GM21515 (cell line): Measurements from ENCODE around the gene FLNB.

Experiments
- ATAC-seq: cut with Tn5 transposase; IDR thresholded peaks from one replicate; pipeline ENCODE4 v1.9.1; 2021; ENCODE audit not compliant: unreplicated experiment

FLNB gene

DNA sequence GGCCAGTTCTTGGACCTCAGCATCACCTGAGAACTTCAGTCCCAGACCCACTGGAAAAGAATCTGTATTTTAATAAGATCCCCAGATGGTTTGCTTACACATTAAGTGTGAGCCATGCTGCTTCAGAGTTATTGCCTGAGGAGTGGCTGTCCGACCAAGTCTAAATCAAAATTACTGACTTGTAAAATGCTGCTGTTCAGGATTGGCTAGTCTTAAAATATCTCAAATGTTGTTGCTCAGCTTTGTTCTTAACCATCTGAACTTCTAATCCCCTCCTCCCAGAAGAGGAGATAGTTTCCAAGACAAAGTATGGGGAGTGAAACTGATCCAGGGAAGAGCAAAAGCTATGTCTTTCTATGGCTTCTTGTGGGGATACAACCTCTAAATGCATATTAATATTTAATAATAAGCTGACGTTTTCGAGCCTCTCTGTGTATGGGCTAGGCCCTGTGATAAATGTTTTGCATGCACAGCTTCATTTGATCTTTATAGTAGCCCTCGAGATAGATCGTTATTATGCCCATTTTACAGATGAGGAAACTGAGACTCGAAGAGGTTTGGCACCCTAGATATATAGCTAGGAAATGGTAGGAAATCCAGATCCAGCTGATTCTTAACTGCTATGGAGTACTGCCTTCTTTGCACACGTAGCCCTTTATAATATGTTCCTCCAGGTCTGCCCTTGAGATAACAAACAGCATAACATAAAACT lies 150.4 kb downstream of the FLNB start:
- no peak for ATAC-seq

DNA sequence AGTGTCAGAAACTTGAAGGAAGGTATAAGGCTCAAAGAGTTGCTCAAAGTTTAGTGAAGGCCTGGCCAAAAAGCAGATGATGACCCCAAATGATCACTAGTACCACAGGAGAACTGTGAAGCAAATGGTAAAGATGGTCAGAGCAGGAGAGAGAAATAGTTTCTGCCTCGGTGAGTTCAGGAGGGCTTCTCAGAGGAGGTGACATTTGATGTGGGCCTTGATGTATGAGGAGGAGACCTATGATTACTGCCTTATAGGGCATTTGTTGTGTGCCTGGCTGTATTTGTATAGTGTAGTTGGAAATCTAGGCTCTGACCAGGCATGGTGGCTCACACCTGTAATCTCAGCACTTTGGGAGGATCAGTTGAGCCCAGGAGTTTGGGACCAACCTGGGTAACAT lies 152.2 kb downstream of the FLNB start:
- ATAC-seq = no peak

DNA sequence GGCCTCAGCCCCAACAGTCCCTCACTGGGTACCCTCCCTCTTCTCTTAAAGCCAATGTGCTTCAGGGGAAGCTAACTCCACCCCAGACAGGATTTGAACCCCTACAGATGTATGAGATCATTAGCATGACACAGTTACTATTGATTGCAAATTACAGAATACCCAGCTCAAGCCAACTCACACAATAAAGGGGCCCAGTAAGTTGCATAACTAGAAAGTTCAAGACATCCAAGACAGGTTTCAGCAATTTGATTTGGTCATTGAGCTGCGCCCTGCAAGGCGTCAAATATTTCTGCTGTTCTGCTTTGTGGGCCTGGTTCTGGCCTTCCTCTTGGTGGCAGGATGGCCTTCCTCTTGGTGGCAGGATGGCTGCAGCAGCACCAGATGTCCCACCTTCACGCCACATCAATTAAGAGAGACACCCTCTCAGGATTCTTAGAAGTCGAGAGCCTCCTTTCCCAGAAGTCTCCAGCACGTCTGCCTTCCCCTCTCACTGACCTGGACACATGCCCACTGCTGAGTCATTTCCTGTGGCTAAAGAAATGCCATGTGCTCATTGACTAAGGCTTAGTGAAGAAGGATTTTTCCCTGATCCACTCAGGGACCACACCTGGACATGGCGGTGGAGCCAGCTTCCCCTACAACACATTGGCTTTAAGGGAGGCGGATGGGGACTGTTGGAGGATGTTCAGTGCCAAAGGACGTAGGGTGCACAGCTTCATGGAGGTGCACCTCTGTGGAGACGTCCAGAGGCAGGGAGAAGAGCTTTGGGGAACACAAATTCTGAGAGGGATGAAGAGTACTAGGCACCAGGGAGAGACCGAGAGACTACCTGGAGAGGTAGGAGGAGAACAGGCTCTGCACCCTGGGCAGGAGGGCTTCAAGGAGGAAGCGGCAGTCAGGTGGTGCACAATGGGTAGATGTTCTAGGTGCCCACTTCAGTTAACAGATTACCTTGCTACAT lies 153.5 kb downstream of the FLNB start:
- ATAC-seq = no peak

DNA sequence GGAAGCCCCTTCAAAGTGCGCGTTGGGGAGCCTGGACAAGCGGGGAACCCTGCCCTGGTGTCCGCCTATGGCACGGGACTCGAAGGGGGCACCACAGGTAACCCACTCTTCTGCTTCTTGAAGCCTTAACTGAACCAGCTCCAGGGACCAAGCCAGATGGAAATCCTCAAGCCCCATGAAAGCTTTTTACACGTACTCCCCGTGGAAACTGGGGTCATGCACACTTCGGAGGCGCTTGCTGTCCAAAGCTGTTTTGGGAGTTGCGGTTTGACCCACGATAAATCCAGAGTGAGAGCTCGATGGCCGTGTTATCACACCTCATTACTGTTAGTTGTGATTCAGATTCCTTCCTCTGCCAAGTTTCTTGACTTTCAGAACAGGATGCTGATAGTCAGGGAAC lies 155.0 kb downstream of the FLNB start:
- no peak for ATAC-seq

DNA sequence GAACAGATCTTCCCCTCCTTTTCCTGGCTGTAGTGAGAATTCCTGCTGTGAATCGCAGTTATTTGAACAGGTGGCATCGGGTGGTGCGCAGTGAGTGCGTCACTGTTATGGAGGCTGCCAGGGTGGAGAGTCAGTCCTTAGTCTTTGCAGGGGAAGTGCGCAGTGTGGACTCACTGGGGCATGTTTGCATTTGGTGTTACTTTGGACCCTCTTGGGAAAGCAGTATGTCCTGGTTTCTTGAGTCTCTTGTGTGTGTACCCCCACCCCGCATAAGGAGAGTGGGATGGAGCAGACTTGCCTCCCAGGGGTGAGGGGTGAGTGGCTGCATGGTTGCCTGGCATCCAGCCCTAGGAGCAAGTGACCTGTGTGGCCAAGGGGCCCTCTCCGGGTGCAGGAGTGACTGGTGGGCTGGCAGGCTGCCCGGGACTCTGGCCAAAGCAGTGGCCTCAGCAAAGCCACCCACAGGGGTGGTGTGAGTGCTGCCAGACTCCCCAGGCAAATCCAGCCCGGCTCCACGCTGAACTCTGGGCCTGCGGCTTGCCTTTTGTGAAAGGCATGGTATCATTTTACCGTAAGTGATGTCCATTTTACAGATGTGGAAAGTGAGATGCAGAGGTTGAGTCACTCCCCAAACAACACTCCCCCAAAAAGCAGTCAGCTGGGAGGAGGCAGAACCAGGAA lies 156.1 kb downstream of the FLNB start:
- no peak for ATAC-seq

DNA sequence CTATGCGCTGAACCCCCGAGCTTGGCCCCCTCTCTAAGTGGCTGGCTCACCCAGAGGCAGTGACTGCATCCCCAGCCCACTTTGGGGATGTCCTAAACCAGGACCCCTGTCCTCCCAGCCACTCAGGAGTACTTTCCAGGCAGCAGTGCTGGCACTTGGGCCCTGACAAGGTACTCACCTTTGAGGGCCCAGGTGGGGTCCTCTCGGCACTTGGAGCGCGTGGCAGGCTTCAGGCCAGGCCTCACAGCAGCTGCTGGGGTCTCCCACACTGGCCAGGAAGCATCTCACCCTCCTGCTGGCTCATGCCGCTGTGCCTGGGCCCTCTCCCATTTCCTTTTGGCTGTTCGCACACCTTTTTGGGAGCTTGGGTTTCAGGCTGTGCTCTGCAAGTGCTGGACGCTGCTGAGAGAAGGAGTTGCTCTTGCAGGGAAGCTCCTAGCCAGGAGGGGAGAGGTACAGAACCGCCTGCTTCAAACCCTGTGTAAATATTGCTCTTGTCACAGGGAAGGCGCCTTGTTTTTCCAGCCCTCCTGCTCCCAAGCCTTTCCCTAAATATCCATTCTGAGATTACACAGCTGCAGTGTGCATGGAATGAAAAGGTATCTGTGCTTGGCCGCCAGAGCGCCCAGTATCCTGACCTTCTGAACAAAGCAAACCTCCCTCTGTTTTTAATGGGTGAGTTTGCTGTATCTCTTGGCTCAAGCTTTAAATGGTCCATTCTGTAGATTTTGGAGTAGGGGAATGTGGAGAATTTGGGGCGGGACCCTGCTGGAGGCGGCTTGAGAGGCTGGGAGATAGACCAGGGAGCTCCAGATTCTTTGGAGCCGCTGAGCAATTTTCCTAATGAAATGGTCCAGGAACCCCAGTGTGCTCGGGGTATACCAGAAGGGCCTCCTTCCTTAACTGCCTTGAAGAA lies 156.9 kb downstream of the FLNB start:
- no peak for ATAC-seq

DNA sequence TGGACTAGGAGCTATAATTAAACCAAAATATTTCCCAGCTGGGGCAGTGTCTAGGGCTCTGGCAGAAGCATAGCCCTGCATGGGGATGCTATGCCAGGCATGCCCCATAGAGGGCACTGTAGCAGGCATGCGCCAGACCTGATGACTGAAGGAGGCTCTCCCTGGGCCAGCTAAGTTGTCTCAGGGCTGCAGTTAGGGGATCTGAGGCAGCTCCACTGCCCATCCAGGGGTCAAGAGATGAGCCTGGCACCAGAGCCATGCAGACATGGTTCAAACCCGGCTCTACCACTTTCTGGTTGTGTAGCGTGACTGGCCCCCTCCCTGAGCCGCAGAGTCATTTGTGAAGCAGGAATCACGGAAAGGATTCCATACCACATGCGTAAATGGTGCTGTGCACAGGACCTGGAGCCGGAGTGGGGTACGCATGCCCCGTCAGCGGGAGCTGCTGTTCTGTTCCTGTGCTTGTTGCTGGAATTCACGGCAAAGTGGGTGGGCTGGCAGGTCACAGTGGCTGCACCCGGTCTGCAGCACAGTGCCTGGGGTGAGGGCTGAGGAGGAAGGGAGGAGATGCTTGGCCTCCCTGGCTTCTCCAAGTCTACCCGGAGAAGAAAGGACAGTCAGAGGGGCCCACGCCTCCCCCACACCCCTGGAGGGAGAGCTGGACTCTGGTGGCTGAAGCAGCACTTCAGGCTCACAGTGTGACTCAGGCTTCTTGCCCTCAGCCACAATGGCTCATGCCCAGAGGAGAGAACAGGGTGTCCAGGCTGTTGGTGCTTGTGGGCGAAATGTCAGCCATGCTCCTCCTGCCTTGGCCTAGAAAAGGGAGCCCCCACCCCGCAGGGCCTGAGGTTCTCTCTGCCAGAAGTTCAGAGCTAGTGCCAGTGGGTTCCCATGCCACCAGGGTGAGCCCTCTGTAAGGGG lies 159.5 kb downstream of the FLNB start:
- ATAC-seq = peak; percentile 84

DNA sequence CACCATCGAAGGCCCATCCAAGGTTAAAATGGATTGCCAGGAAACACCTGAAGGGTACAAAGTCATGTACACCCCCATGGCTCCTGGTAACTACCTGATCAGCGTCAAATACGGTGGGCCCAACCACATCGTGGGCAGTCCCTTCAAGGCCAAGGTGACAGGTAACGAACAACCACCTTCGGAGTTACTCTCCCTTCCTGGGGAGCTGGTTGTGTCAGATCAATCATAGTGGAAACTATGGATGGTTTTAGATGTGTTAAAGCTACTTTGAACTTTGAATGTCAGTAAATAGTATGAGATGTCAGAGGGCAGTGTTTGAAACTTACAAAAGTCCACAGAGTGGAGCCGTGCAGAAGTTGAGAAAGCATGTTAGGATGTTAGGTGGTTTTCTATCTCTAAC lies 160.3 kb downstream of the FLNB start:
- no peak for ATAC-seq

DNA sequence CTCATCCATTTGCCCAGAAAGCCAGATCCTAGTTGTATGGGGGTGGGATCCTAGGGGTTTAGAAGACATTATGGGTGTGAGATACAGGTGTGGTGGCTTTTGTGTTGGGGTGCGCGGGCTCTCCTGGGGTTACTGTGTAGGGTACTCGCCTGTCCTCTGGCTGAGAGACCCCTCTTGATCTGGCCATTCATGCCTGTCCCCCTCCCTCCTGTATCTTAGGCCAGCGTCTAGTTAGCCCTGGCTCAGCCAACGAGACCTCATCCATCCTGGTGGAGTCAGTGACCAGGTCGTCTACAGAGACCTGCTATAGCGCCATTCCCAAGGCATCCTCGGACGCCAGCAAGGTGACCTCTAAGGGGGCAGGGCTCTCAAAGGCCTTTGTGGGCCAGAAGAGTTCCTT lies 161.1 kb downstream of the FLNB start:
- ATAC-seq = no peak

DNA sequence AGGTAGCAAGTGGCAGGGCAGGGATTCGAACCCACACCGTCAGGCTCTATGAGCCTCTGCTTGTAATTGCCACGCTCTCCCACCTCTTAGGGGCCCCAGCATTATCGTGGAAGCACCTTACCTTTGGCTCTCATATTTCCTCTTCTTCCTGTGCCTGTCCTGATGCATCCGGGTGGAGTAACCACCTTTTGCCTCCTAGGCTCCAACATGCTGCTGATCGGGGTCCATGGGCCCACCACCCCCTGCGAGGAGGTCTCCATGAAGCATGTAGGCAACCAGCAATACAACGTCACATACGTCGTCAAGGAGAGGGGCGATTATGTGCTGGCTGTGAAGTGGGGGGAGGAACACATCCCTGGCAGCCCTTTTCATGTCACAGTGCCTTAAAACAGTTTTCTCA lies 162.2 kb downstream of the FLNB start:
- no peak for ATAC-seq

DNA sequence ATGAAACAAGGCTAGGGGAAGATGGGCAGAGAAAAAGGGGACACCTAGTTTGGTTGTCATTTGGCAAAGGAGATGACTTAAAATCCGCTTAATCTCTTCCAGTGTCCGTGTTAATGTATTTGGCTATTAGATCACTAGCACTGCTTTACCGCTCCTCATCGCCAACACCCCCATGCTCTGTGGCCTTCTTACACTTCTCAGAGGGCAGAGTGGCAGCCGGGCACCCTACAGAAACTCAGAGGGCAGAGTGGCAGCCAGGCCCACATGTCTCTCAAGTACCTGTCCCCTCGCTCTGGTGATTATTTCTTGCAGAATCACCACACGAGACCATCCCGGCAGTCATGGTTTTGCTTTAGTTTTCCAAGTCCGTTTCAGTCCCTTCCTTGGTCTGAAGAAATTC lies 162.9 kb downstream of the FLNB start:
- ATAC-seq = no peak

DNA sequence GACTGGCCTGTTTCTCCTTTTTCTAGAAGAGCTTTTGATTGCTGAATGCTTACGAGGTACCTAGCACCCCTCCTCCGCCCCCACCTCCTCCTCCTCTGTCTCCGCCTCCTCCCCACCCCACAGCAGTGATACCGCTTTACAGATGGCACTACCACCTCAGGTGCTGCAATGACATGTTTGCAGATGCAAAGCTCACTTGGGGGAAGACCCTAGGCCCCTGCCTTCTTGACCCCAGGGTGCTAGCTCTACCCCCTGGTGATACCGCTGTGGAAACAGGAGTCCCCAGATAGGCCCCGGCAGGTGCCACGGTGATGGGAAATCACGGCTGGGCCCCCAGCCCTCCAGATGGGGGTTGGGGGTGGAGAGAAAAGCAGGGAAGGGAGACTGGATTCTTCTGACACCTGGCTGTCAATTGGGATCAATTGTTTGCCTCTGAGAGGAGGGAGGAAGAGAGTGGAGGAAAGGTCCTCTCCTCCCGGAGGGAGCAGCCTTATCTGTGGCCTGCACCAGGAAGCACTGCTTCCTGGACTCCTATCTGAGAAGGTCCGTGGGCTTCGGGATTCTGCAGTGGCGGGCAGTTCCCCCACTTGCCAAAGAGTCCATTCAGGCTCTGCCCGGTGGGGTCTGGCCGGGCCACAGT lies 164.9 kb downstream of the FLNB start:
- no peak for ATAC-seq

DNA sequence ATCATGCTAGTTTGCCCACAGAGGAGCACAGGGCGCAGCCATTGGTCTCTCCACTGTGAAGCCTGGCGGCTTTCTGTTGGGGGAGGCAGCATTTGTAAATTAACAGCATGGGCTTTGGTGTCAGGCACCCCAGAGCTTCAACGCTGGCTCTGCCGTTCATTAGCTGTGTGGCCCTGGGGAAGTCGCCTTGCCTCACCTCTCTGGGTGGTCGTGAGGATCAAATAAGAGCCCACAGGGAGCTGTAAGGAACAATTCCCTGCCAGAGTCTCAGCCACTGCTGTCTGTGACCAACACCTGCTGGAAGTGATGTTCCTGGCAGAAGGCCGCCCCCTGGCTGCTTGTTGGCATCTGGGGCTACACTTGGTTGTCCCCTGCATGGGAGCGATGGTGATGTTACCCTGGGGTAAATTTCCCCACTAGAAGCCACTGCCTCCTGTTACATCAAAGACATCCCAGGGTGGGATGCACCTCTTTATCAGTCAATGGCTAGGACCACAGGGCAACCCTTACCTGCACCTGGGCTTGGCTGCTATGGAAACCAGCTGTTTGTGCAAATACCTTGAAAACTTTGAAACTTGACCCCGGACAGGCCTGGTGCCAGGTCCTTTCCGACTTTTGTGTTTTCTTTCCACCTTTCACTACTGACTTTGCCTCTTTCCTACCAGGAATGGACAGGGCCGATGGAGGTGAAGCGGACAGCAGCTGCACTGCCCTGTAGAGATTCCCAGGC lies 165.6 kb downstream of the FLNB start:
- ATAC-seq = no peak

DNA sequence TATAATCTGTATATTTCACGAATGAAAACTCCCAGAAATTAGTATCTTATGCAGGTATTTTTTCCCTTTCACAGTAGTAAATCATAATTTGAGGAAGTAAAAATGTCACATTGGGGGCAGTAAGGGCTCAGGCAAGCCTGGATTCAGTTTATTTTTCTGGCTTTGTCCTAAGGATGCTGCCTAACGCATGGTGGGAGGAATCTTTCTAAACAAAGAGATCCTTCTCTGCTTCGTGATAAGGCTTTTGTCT lies 166.9 kb downstream of the FLNB start:
- no peak for ATAC-seq

DNA sequence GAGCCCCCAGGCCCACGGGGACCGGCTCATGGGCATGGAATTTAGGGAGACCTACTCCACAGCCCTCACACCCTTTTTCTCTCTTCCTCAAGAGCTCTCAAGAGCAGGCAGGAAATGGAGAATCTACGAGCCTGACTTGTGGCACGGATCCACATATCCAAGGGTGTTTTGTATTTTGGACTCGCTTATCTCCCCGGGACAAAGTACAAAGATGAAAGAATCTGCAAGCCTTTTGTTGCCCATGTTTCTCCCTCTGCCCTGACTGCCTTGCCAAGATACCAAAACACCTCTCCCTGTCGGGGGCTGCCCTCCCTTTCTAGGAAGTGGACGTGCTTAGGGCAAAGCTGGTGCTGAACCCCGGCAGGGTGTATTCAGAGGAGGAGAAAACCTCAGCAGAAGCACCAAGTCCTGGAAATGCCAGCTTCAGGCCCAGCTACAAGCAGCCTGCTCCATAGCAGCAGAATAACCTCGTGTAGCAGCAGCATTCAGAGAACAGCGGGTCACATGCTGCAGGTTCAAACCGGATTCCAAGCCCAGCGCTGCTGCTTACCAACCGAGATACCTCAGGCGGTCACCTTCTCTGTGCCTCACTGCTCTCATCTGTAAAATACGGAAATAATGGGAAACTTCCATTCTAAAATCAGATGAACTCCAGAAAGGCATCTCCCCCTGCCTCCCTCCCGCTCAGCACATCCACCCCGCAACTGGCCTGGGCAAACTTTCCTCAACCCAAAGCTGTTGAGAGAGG lies 167.4 kb downstream of the FLNB start:
- ATAC-seq = no peak

DNA sequence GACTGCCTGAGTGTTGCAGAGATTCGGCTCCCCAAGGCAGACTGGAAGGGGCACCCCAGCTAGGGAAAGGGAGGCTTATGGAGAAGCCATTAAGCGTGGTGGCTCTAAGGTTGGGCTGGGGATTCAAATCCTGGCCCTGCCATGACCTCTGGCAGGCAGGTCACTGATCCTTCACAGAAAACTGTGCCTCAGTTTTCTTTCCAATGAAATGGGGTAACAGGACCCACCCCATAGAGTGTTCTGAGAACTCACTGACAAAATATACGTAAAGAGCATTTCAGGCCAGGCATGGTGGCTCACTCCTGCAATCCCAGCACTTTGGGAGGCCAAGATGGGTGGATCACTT lies 167.9 kb downstream of the FLNB start:
- no peak for ATAC-seq

DNA sequence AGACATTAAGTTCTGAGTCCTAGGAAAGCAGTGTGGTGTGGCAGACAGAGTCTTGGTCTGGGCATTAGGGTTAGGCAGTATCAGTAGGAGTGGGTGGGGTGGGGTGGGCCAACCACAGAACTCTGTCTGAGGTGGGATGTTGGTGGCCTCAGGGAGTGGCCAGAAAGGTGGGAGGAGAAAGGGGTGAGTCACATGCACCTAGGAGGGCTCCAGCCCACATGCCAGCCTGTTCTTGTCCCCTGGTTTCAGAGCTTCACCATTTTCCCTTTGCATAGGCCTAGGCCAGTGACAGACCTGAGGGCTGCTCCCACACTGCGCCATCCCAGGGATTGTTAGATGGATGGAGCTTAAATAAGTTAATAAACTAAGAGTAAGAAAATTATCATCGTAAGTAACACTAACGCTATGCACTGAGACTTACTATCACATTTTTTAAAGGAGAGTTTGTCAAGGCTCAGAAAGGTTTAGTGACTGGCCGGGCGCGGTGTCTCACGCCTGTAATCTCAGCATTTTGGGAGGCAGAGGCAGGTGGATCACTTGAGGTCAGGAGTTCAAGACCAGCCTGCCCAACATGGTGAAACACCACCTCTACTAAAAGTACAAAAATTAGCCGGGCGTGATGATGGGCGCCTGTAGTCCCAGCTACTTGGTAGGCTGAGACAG lies 168.7 kb downstream of the FLNB start:
- ATAC-seq = no peak
